Activated CD4-positive, alpha-beta memory T cell treated with anti-CD3 and anti-CD28 coated beads for 36 hours (primary cell): ENCODE results near the gene ZNF791. TPM values are rescaled to one million over a fixed set of nuclear protein-coding genes. Genes with fewer than 3 reads are reported as not detected.
"Not testable (repeated sequence)": the region's sequence is repeated elsewhere in the genome, so short reads cannot be mapped to it uniquely, and the experiment has no call there.

ENCODE experiments used
- CTCF ChIA-PET: fragments of 350-600 bp; sonication (Branson Sonifier 250); formaldehyde crosslinking; loops from one replicate; lab custom pipeline; 2021; ENCODE audit warnings: antibody characterized with exemption, inconsistent platforms; lab: Charles Lee
- POLR2A ChIA-PET: fragments of 350-600 bp; sonication (Branson Sonifier 250); formaldehyde crosslinking; loops from one replicate; lab custom pipeline; 2021; ENCODE audit warnings: antibody characterized with exemption; lab: Charles Lee
- DNase-seq: peaks from one replicate; pipeline ENCODE4 v3.0.0-alpha.2; 2020
- H3K27ac Mint-ChIP-seq: one replicate; pipeline ENCODE4 v1.8.0; 2021; ENCODE audit warnings: mixed read lengths
- H3K27me3 Mint-ChIP-seq: one replicate; pipeline ENCODE4 v1.8.0; 2021; ENCODE audit warnings: mixed read lengths
- H3K36me3 Mint-ChIP-seq: one replicate; pipeline ENCODE4 v1.8.0; 2021; ENCODE audit warnings: mixed read lengths
- H3K4me1 Mint-ChIP-seq: one replicate; pipeline ENCODE4 v1.8.0; 2021; ENCODE audit warnings: low read depth, mixed read lengths
- H3K4me3 Mint-ChIP-seq: one replicate; pipeline ENCODE4 v1.8.0; 2021; ENCODE audit warnings: mild to moderate bottlenecking, mixed read lengths
- H3K9me3 Mint-ChIP-seq: one replicate; pipeline ENCODE4 v1.8.0; 2021; ENCODE audit warnings: mixed read lengths
- intact Hi-C: fragments of 100-400 bp; cut with micrococcal nuclease; formaldehyde crosslinking; loops from one replicate; pipeline ENCODE4 v1.15.1; 2023
- total RNA-seq, 2 experiments: library from RNA; stranded (reverse); gene quantifications; one replicate each; pipeline ENCODE4 v1.2.3, GENCODE V29; 2021

The ZNF791 gene
- total RNA-seq, 2 experiments from 2014 or later, result 18.2 to 19.1 TPM

DNA sequence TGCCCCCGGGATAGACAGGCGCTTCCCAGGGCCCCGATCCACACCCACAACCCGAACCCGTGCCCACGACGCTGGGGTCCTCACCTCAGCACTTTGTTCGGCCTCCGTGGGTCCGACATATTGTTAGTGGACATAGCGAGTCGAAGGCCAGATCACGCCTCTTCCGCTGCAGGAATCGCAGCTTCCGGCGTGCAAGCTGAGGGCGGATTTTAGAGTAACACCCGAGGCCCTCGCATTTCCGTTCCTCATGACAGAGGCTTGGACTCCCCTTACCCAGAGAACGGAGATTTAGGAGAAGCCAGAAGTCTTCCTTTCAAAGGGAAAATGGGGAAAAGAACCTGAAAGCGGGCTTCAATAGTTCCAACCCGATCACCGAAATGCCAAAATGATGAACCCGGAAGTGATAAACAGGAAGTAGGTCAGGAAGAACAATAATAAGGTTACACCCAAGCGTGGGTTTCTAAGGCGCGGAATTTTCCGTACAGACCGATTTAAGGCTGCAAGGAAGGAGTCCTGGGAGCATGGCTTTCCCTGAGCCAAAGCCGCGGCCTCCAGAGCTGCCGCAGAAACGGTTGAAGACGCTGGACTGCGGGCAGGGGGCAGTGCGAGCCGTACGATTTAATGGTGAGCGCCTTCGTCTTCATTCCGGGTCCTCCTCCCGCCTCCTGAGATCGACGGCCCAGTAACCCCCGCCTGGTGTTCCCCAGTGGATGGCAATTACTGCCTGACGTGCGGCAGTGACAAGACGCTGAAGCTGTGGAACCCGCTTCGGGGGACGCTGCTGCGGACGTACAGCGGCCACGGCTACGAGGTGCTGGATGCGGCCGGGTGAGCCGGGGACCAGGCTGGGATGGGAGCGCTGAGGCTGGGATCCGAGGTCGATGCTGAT, 58.8 kb downstream of the ZNF791 start:
- Mint-ChIP-seq H3K27me3 (no peaks in the 10 kb centered on the region), H3K4me3 (peak overlapping the region; percentile 87), H3K9me3 (no peaks in the 10 kb centered on the region), H3K27ac (peak overlapping the region; percentile 97), H3K36me3 (peaks cover 23% of the 10 kb centered on the region), H3K4me1 (peaks cover 50% of the 10 kb centered on the region)
- peak; percentile 84 for DNase-seq
- ChIA-PET POLR2A (interaction anchor here (1.5 kb wide), 1 partner anchor 12 kb away, joined by 11 read pairs; the partner anchor contains the start of gene DHPS), CTCF (interaction anchor here (0.6 to 2.1 kb wide), 7 partner anchors 29 to 127 kb away, joined by 3 to 8 read pairs (median 3); no protein-coding TSS in a partner anchor)
- intact Hi-C loops, result loop anchor here (1.0 to 5.0 kb wide), 3 partner anchors 12 to 607 kb away; partner anchors contain the start of genes DHPS, ZNF490, ZNF791 and ZNF844

DNA sequence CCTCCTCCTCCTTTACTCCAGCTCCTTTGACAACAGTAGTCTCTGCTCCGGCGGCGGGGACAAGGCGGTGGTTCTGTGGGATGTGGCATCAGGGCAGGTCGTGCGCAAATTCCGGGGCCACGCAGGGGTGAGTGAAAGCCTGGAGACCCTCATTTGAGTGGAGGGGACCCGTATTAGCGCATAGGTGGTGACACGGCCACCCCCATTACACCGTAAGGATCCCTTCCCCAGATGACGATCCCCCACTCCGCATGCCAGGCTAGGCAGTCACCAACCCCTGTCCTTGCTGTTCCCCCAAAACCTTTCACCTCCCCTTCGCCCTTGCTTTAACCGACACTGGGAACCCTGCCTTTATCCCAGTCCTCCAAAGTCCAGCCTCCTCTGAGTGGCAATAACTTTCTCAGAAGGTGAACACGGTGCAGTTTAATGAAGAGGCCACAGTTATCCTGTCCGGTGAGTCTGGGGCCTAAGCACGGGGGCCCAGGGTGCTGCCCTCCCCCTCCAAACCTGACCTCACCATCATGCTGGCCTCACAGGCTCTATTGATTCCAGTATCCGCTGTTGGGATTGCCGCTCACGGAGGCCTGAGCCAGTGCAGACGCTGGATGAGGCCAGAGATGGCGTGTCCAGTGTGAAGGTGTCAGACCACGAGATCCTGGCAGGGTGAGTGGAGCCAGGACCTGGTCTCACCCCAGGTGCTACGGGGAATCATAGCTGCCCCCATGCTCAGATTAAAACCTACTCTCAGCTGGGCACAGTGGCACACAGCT, 59.6 kb downstream of the ZNF791 start:
- Mint-ChIP-seq H3K27ac (peak overlapping the region; percentile 97), H3K36me3 (peaks cover 29% of the 10 kb centered on the region), H3K4me3 (peak overlapping the region; percentile 87), H3K27me3 (no peaks in the 10 kb centered on the region), H3K9me3 (no peaks in the 10 kb centered on the region), H3K4me1 (peaks cover 41% of the 10 kb centered on the region)
- POLR2A ChIA-PET, result no interaction called here
- no peak for DNase-seq
- intact Hi-C loops, result loop anchor here (5.0 kb wide), 1 partner anchor 608 kb away; the partner anchor contains the start of gene ZNF844
- CTCF ChIA-PET, result interaction anchor here (0.6 to 2.1 kb wide), 4 partner anchors 30 to 126 kb away, joined by 3 to 8 read pairs (median 3); no protein-coding TSS in a partner anchor

DNA sequence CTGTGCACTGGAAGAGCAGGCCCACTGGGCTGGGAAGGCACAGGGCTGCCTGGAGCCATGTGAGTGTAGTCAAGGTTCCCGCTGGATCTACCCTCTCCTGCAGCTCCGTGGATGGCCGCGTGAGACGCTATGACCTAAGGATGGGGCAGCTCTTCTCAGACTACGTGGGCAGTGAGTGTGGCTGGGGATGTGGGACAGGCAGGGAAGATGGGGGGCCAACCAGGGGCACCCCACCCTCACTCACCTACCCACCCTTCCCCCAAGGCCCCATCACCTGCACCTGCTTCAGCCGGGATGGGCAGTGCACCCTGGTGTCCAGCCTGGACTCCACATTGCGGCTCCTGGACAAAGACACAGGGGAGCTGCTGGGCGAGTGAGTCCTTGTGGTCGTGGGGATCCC, 62.0 kb downstream of the ZNF791 start:
- Mint-ChIP-seq H3K9me3 (no peaks in the 10 kb centered on the region), H3K36me3 (peaks cover 42% of the 10 kb centered on the region)
- intact Hi-C loops, result loop anchor here (1.0 to 5.0 kb wide), 2 partner anchors 108 to 610 kb away; partner anchors contain the start of gene ZNF844

DNA sequence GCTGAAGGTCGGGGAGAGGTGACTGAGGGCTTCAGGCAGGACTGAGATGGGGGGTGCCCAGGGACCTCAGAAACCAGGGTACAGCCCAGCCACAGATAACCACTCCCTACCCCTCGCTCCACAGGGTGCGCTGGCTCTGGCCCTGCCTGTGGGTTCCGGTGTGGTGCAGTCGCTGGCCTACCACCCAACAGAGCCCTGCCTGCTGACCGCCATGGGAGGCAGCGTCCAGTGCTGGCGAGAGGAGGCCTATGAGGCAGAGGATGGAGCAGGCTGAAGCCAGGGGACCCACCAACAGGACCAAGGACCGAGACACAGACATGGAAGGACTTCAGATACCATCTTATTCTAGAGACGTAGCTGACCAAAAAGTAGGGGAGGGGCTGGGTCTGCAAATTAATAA, 64.7 kb downstream of the ZNF791 start:
- H3K27me3 Mint-ChIP-seq, result no peaks in the 10 kb centered on the region
- ChIA-PET POLR2A (no interaction called here), CTCF (interaction anchor here (0.8 to 2.0 kb wide), 3 partner anchors 9 to 112 kb away, joined by 3 to 10 read pairs (median 6); partner anchors contain the start of genes MAN2B1 and WDR83)
- no peak overlapping the region for H3K4me3 Mint-ChIP-seq
- H3K36me3 Mint-ChIP-seq, result peaks cover 45% of the 10 kb centered on the region
- intact Hi-C loops, result no loop called here
- DNase-seq, result no peak
- peak overlapping the region; percentile 5 for H3K27ac Mint-ChIP-seq
- no peaks in the 10 kb centered on the region for H3K9me3 Mint-ChIP-seq
- H3K4me1 Mint-ChIP-seq, result peaks cover 28% of the 10 kb centered on the region

More for the DNA sequence above, 62.0 kb downstream of the ZNF791 start:
- Mint-ChIP-seq H3K27me3 (no peaks in the 10 kb centered on the region), H3K4me1 (peaks cover 34% of the 10 kb centered on the region), H3K4me3 (no peak overlapping the region), H3K27ac (no peak overlapping the region)
- CTCF ChIA-PET, result interaction anchor here (0.6 to 3.9 kb wide), 16 partner anchors 10 to 174 kb away, joined by 3 to 25 read pairs (median 4); partner anchors contain the start of genes ZNF490 and ZNF791
- DNase-seq, result no peak
- POLR2A ChIA-PET, result interaction anchor here (0.6 to 1.0 kb wide), 2 partner anchors 8 to 109 kb away, joined by 3 to 5 read pairs; no protein-coding TSS in a partner anchor

DNA sequence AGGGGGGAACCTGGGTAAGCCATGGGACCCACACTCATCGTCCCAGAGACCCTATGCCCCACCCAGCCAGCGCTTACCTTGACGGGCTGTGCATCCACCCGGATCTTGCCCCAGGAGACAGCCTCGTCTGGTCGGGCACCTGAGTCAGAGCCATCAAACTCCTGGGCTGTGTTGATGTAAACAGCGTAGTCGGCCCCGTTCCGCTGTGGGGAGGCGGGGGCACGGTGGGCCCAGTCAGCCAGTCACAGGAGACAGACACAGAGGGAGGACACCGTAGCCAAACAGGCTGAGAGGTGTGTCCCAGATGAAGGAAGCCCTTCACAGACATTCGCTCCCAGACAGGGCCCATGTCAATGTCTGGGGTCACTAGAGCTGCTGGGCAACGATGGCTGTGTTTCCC, 65.2 kb downstream of the ZNF791 start:
- H3K27ac Mint-ChIP-seq, result no peak overlapping the region
- H3K4me3 Mint-ChIP-seq, result no peak overlapping the region
- intact Hi-C loops, result loop anchor here (1.0 kb wide), 1 partner anchor 81 kb away; no protein-coding TSS in a partner anchor
- no peaks in the 10 kb centered on the region for H3K27me3 Mint-ChIP-seq
- peaks cover 24% of the 10 kb centered on the region for H3K4me1 Mint-ChIP-seq
- no peak for DNase-seq
- CTCF ChIA-PET, result interaction anchor here (0.6 to 2.4 kb wide), 10 partner anchors 10 to 172 kb away, joined by 3 to 12 read pairs (median 6); partner anchors contain the start of genes FBXW9, MAN2B1 and WDR83
- H3K36me3 Mint-ChIP-seq, result peaks cover 46% of the 10 kb centered on the region
- no peaks in the 10 kb centered on the region for H3K9me3 Mint-ChIP-seq
- POLR2A ChIA-PET, result interaction anchor here (1.2 kb wide), 1 partner anchor 10 kb away, joined by 6 read pairs; the partner anchor contains the start of genes MAN2B1 and WDR83

DNA sequence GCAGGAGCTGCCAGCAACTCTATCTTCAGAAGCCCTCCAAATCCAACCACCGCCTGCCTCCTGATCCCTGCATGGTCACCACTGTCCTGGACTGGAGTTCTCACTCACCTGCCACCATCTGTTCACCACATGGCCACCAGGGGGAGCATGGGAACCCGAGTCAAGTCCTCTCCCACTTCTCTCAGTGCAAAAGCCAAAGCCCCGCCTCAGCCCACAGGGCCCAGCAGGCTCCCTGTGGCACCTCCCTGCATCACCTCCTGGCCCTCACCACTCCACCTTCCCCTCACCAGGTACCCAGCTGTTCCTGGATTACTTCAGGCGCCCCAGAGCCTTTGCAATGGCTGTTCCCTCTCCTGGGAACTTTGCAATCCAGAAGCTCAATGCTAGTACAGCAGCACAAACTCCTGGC, 65.7 kb downstream of the ZNF791 start:
- peaks cover 26% of the 10 kb centered on the region for H3K4me1 Mint-ChIP-seq
- no peak overlapping the region for H3K27ac Mint-ChIP-seq
- no peaks in the 10 kb centered on the region for H3K9me3 Mint-ChIP-seq
- intact Hi-C loops, result loop anchor here (1.0 kb wide), 1 partner anchor 81 kb away; no protein-coding TSS in a partner anchor
- POLR2A ChIA-PET, result interaction anchor here (1.2 kb wide), 1 partner anchor 10 kb away, joined by 6 read pairs; the partner anchor contains the start of genes MAN2B1 and WDR83
- H3K4me3 Mint-ChIP-seq, result no peak overlapping the region
- H3K36me3 Mint-ChIP-seq, result peaks cover 49% of the 10 kb centered on the region
- peak; percentile 90 for DNase-seq
- H3K27me3 Mint-ChIP-seq, result no peaks in the 10 kb centered on the region
- CTCF ChIA-PET, result interaction anchor here (0.6 to 2.4 kb wide), 10 partner anchors 10 to 171 kb away, joined by 3 to 12 read pairs (median 6); partner anchors contain the start of genes FBXW9, MAN2B1, WDR83 and ZNF490

DNA sequence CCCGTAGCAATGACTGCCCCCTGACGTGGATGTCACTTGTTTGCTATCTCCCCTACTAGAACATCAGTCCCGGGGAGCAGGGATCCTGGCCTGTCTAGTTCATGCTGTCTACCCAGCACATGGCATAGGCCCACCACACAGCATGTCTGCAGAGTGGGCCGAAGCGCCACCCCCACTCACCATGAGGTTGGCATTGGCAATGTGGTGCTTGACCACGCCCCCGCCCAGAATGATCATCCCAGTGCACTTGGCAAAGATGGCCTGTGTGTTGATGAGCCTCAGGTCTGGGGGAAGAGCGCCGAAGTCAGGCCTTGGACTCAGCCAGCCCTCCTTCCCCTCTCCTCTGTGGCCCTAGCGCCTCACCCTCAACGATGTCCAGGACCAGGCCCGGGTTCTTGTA, 66.2 kb downstream of the ZNF791 start:
- Mint-ChIP-seq H3K27me3 (no peaks in the 10 kb centered on the region), H3K4me1 (peaks cover 24% of the 10 kb centered on the region), H3K4me3 (no peak overlapping the region), H3K27ac (no peak overlapping the region), H3K36me3 (peaks cover 48% of the 10 kb centered on the region), H3K9me3 (no peaks in the 10 kb centered on the region)
- POLR2A ChIA-PET, result interaction anchor here (1.2 kb wide), 1 partner anchor 11 kb away, joined by 6 read pairs; the partner anchor contains the start of genes MAN2B1 and WDR83
- no peak for DNase-seq
- intact Hi-C loops, result loop anchor here (1.0 kb wide), 1 partner anchor 80 kb away; no protein-coding TSS in a partner anchor
- CTCF ChIA-PET, result interaction anchor here (0.6 to 2.4 kb wide), 12 partner anchors 9 to 1668 kb away, joined by 3 to 12 read pairs (median 4); partner anchors contain the start of genes FBXW9, MAN2B1, WDR83 and ZNF490

DNA sequence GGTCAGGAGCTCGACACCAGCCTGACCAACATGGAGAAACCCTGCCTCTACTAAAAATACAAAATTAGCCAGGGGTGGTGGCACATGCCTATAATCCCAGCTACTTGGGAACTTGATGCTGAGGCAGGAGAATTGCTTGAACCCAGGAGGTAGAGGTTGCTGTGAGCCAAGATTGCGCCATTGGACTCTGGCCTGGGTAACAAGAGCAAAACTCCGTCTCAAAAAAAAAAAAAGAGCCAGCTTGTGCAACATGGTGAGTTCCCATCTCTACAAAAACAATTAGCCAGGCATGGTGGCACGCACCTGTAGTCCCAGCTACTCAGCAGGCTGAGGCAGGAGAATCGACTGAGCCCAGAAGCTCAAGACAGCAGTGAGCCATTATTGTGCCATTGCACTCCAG, 67.3 kb downstream of the ZNF791 start:
- H3K9me3 Mint-ChIP-seq, intact Hi-C loops, H3K4me3 Mint-ChIP-seq, H3K27ac Mint-ChIP-seq, DNase-seq, H3K27me3 Mint-ChIP-seq: not testable (repeated sequence)
- CTCF ChIA-PET, result interaction anchor here (0.6 to 2.4 kb wide), 6 partner anchors 8 to 170 kb away, joined by 3 to 9 read pairs (median 3); partner anchors contain the start of gene FBXW9
- POLR2A ChIA-PET, result interaction anchor here (2.1 kb wide), 1 partner anchor 12 kb away, joined by 6 read pairs; the partner anchor contains the start of genes MAN2B1 and WDR83
- H3K4me1 Mint-ChIP-seq, result peaks cover 23% of the 10 kb centered on the region
- peaks cover 41% of the 10 kb centered on the region for H3K36me3 Mint-ChIP-seq

DNA sequence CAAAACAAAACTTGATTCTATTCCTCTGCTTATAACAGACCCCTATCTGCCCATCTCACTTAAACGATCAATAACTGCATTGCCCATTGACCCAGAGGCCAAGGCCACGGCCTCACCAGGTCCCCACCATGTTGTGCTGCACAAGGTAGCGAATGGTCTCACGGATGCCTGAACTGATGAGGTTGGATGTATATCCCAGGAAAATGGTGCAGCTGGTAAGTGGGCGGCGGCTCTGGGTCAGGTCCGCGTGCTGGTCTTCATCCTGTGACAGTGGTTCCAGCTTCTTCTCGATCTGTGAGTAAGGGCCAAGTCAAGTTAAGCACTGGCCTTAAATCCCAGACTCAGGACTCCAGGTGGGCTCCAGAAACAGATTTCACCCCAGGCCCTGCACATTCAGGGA, 69.3 kb downstream of the ZNF791 start:
- intact Hi-C loops, result loop anchor here (5.0 kb wide), 1 partner anchor 42 kb away; the partner anchor contains the start of gene TNPO2
- ChIA-PET CTCF (no interaction called here), POLR2A (no interaction called here)
- Mint-ChIP-seq H3K4me3 (peak overlapping the region; percentile 95), H3K4me1 (peaks cover 23% of the 10 kb centered on the region), H3K9me3 (no peaks in the 10 kb centered on the region), H3K27me3 (no peaks in the 10 kb centered on the region), H3K36me3 (peaks cover 29% of the 10 kb centered on the region), H3K27ac (peak overlapping the region; percentile 38)
- no peak for DNase-seq

DNA sequence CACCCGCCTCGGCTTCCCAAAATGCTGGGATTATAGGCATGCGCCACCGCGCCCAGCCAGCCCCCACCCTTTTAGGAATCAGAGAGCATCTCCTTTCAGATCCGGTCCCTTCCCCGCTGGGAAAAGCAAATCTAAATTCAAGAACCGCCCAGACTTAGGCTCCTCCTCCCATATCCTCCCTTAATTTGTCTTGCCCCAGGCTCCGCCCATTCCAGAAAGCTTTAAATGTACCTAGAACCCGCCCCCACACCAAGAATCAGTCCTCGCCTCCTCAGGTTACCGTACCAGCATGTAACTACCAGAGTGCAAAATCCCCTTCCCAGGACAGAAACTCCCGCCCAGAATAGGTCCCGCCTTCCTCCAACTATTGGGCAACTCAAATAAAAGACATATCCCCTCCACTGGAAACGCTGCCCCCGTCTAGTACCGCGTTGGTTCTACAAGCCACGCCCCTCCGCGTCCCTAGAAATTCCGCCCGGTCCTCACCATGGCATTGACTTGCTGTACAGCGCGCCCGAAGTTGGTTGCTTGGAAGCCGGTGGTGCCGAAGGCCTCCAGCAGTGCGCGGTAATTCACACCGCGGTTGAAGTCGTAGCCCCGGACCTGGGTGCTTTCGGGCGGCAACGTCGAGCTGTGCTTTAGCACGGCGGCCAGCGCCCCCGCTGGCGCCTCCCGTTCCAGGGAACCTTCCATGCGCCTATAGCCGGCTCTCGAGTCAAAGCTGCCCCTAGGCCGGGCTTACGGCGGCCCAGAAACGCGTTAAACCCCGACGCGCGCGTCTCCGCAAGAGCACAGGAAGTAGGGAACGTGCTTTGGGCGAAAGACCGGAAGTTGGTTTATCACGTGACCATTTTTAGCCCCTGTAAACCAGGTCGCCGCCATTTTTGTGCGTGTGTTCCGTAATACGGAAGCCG, 70.6 kb downstream of the ZNF791 start, which contains the start of gene DHPS:
DHPS (minus strand) TSS at position 807 of the 914 bp plus-strand sequence; CDS start at position 693, 114 bp downstream.
- DNase-seq, result peak; percentile 95
- Mint-ChIP-seq H3K9me3 (no peaks in the 10 kb centered on the region), H3K4me1 (peaks cover 22% of the 10 kb centered on the region), H3K27me3 (no peaks in the 10 kb centered on the region), H3K4me3 (peak within 1 kb of the TSS; percentile 95), H3K27ac (peak within 1 kb of the TSS; percentile 94), H3K36me3 (peaks cover 23% of the 10 kb centered on the region)
- ChIA-PET POLR2A (interaction anchor here (0.6 to 2.5 kb wide), 8 partner anchors 9 to 252 kb away, joined by 3 to 12 read pairs (median 4); partner anchors contain the start of genes FARSA, FBXW9, MAN2B1 and TNPO2), CTCF (interaction anchor here (0.7 to 1.9 kb wide), 6 partner anchors 10 to 117 kb away, joined by 3 to 9 read pairs (median 4); no protein-coding TSS in a partner anchor)
- intact Hi-C loops, result loop anchor here (1.0 to 5.0 kb wide), 5 partner anchors 12 to 130 kb away; partner anchors contain the start of genes FBXW9, TNPO2, ZNF490 and ZNF564
